Neuron (in vitro differentiated cells): ENCODE measurements around the gene KIF6.
"Not testable (repeated sequence)": the region's sequence is repeated elsewhere in the genome, so short reads cannot be mapped to it uniquely, and the experiment has no call there.

Source experiments
- H2AFZ ChIP-seq: one replicate; pipeline ENCODE4 v1.6.1; 2013; ENCODE audit warnings: low read depth, mild to moderate bottlenecking, inconsistent platforms, low read length, moderate library complexity
- H3K27me3 ChIP-seq: one replicate; pipeline ENCODE4 v1.6.1; 2013; ENCODE audit warnings: low read length; ENCODE audit not compliant: insufficient read depth
- H3K36me3 ChIP-seq: one replicate; pipeline ENCODE4 v1.6.1; 2013; ENCODE audit warnings: low read length; ENCODE audit not compliant: insufficient read depth
- H3K4me1 ChIP-seq: one replicate; pipeline ENCODE4 v1.6.1; 2013; ENCODE audit warnings: low read length; ENCODE audit not compliant: insufficient read depth
- H3K4me3 ChIP-seq: 2 replicates; pipeline ENCODE4 v1.5.1; 2013; ENCODE audit warnings: mild to moderate bottlenecking, low read length, moderate library complexity
- H3K9me3 ChIP-seq: one replicate; pipeline ENCODE4 v1.6.1; 2013; ENCODE audit warnings: low read length

KIF6 gene

DNA sequence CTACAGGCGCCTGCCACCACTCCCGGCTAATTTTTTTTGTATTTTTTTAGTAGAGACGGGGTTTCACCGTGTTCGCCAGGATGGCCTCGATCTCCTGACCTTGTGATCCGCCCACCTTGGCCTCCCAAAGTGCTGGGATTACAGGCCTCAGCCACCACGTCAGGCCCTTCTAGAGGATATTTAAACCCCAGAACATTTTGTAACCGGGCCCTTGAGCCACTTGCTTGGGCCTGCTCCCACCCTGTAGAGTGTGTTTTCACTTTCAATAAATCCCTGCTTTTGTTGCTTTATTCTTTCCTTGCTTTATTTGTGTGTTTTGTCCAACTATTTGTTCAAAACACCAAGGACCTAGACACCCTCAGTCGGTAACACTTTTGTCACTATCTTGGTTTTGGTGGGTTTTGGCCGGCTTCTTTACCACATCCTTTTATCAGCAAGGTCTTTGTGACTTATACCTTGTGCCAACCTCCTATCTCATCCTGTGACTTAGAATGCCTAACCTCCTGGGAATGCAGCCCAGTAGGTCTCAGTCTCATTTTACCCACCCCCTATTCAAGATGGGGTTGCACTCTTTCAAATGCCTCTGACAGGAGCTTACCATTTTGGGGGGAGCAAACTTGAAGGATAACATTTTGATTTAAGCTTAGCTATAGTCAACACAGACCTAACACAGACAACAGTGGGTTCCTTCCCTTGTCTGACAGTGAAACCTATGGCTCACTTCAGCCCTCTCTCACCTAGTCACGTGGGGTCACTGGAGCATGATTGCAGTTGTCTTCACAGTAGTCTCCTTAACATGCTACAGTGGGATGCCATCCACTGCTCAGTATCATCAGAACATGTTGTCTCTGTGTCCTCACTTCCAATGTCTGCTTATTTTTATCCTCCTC lies 27.9 kb upstream of the KIF6 start:
- Histone ChIP-seq H3K4me3 (no peak overlapping the region), H3K36me3 (no peaks in the 10 kb centered on the region), H2AFZ (no peak overlapping the region), H3K27me3 (no peaks in the 10 kb centered on the region), H3K9me3 (no peaks in the 10 kb centered on the region), H3K4me1 (no peaks in the 10 kb centered on the region)

DNA sequence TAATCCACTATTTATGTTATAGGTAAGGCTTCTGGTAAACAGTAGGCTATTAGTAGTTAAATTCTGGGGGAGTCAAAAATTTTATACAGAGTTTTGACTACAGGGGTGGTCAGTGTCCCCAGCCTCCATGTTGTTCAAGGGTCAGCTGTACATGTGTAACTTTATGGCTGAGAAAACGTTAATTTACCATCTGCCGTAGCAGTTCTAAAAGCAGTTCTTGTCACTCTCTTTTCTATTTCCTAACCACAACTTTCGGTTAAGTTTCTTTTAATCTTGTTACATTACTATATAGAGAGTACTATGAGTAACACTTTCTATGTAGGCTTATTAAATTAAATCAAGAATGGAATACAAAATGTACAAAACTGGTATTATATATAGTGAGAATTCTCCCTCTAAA lies 21.6 kb upstream of the KIF6 start:
- Histone ChIP-seq H3K4me3 (no peak overlapping the region), H3K27me3 (no peaks in the 10 kb centered on the region), H3K36me3 (no peaks in the 10 kb centered on the region), H3K9me3 (no peaks in the 10 kb centered on the region), H3K4me1 (no peaks in the 10 kb centered on the region), H2AFZ (no peak overlapping the region)

DNA sequence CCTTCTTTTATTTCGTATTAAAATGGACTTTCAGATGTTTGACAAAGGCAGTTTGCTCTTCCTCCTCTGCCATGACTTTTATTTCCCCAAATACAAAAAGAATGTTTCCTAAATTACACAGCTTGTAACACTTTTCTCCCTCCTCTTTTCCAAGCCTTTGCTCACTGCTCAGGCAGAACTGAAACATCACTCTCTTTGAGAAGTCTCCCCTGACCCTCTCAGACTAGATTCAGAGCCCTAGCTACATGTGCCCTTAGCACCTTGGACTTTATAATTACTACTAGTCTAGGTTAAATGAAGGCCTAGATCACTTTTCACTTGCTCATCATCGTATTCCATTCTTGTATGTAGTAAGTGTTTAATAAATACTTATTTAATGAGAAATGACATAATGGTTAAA lies 8.5 kb upstream of the KIF6 start:
- H3K4me1 ChIP-seq = no peaks in the 10 kb centered on the region
- H3K4me3 ChIP-seq = no peak overlapping the region

DNA sequence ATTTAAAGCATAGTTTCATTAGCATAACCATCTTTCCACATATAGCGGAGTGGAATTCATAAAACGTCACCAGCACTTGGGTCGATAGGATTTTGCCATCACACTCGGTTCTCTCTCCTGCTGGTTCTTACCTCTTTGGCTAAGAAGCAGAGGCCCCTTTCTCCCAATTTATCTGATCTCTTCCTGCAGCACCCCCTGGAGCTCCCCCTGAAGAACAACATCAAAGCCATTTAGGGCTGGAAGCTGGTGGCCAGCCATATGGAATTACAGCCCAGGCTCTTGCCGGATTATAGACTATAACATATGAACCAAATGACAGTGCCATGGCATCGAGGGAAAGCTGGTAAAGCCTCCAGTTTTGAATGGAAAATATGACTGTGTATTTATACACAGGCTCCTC lies 6.4 kb upstream of the KIF6 start:
- H3K27me3 ChIP-seq = peaks cover 15% of the 10 kb centered on the region
- no peak overlapping the region for H3K4me3 ChIP-seq
- no peaks in the 10 kb centered on the region for H3K36me3 ChIP-seq
- no peak overlapping the region for H2AFZ ChIP-seq
- no peaks in the 10 kb centered on the region for H3K9me3 ChIP-seq
- H3K4me1 ChIP-seq = no peaks in the 10 kb centered on the region

More for the DNA sequence above, 8.5 kb upstream of the KIF6 start:
- Histone ChIP-seq H2AFZ (no peak overlapping the region), H3K36me3 (no peaks in the 10 kb centered on the region), H3K9me3 (no peaks in the 10 kb centered on the region), H3K27me3 (peaks cover 15% of the 10 kb centered on the region)

DNA sequence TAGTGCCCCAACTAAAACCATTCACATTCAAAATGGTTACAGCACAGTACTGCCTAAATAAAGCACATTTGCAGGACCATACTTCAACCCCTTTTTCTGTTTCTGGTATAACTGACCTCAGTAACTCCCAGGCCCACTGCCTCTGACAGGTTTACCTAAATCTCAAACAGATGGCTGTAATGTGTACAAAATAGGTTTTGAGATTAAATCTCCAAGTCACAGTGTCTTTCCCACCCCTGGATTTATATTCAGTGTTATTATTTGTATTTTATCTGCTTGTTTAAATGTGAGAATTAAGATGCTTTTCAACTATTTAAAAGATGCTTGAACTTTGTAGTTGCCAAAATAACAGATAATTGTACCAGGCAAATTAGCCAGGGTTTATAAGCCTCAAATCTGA lies 4.7 kb upstream of the KIF6 start:
- Histone ChIP-seq H3K4me3 (no peak overlapping the region), H3K4me1 (no peaks in the 10 kb centered on the region), H2AFZ (no peak overlapping the region), H3K27me3 (peaks cover 15% of the 10 kb centered on the region), H3K36me3 (no peaks in the 10 kb centered on the region), H3K9me3 (no peaks in the 10 kb centered on the region)

DNA sequence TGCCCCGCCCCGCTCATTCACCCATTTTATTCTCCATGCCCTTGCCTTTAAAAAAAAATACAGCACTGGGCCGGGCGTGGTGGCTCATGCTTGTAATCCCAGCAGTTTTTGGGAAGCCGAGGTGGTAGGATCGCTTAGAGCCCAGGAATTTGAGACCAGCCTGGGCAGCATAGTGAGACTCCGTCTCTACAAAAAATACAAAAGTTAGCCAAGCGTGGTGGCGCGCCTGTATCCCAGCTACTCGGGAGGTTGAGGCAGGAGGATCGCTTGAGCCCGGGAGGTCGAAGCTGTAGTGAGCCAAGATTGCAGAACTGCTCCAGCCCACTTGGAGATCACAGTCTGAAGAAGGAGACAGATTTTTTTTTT lies 407 bp upstream of the KIF6 start:
- peak overlapping the region; percentile 6 for H3K4me3 ChIP-seq
- H2AFZ ChIP-seq = peak overlapping the region; percentile 86

DNA sequence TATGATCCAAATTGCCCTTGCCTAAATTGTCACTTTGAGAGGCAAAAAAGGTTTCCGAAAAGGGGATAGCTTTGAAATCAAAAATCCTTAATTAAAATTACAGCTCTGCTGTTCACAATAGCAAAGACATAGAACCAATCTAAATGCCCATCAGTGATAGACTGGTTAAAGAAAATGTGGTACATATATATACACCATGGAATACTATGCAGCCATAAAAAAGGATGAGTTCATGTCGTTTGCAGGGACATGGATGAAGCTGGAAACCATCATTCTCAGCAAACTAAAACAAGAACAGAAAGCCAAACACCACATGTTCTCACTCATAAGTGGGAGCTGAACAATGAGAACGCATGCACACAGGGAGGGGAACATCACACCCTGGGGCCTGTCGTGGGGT lies 1.9 kb downstream of the KIF6 start:
- not testable (repeated sequence) for H3K9me3 ChIP-seq, H3K4me1 ChIP-seq, H2AFZ ChIP-seq, H3K4me3 ChIP-seq, H3K36me3 ChIP-seq, H3K27me3 ChIP-seq

More for the DNA sequence above, 407 bp upstream of the KIF6 start:
- Histone ChIP-seq H3K4me1 (peaks cover 2% of the 10 kb centered on the region), H3K36me3 (no peaks in the 10 kb centered on the region), H3K9me3 (no peaks in the 10 kb centered on the region), H3K27me3 (no peaks in the 10 kb centered on the region)

DNA sequence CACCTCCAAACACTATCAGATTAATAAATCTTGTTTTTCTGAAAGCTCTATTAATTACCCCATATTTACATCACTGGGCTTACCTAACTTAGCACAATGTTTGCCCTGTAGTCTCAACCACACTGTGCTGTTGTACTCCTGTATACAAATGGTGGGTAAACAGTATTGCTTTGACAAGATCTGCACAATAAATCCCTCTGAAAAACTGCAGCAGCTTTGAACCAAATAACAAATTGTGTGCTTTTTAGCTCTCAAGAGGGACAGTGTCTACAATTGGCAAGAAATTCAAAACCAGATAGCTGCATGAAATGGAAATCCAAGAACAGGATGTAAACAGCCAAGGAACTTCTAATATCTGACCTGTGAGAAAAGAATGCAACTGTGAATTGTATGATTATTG lies 10.4 kb downstream of the KIF6 start:
- Histone ChIP-seq H2AFZ (no peak overlapping the region), H3K36me3 (no peaks in the 10 kb centered on the region), H3K27me3 (peaks cover 9% of the 10 kb centered on the region), H3K4me1 (no peaks in the 10 kb centered on the region), H3K4me3 (no peak overlapping the region), H3K9me3 (no peaks in the 10 kb centered on the region)

DNA sequence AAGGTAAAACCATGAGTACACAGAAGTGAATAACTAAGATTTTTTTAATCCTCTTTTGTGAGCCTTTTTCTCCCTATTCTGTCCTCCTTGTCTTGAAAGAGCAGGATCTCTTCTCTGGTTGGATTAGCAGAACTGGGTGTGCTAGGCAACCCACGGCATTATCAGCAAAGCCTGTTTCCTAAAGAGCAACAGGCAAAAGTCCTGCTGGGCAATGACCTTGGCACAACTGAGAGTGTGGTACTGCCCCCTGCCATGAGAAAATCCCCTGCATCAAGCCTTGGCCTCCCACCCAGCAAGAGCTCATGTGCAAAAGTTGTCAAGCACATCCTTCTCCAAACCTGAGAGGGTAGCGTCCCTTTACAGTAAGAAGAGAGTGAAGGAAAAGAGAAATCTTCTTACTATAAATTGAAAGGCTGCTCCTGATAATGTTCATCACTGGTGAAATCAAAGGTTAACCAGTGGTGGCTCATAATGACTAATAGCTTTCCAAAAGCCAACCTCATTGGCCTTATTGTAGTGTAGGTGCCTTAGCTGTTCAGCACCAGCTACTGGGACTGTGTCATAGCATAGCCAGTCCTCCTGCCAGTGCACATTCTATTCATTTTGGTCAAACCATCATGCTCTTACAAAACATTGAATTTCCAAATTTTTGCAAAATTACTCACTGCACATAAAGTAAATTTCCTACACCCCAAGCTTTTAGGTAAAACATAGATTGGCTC lies 17.1 kb downstream of the KIF6 start:
- Histone ChIP-seq H3K36me3 (no peaks in the 10 kb centered on the region), H3K4me1 (no peaks in the 10 kb centered on the region), H2AFZ (no peak overlapping the region), H3K9me3 (no peaks in the 10 kb centered on the region), H3K27me3 (no peaks in the 10 kb centered on the region), H3K4me3 (no peak overlapping the region)

DNA sequence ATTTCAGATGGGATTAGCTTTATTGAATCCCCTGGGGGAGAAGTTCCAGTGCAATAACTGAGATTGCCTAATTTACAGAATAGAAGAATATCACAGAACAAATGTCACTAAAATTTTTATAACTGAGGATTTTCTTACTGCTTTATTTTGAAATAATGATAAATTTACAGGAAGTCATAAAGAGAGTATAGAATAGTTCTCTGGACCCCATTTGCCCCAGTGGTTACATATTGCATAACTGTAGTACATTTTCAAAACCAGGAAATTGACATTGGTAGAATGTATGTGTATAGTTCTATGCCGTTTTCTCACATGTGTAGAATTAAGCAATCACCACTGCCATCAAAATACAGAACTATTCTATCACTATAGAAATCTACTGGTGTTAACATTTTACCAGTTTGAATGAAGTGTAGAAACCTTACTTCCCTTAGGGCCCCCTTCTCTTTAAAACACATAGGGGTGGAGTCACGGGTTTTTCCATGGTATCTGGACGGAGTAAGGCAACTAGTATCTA lies 18.3 kb downstream of the KIF6 start:
- Histone ChIP-seq H3K9me3 (no peaks in the 10 kb centered on the region), H3K4me3 (no peak overlapping the region)

DNA sequence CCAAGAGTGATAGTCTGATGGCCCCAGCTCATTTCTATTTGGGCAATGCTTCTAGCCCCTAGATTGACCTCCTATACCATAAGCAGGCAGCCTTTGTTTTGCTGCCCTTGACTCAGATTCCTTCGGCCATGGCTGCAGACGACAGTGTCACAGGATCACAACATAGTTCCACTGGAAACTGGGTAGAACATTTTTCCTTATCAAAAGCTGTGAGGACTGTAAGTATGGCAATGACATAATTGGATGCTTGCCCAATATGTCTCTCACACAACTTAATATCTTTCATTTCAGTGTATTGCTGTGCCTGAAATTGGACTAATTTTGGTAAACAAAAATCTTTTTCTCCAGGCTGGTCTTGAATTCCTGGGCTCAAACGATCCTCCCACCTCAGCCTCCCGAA lies 22.9 kb downstream of the KIF6 start:
- no peak overlapping the region for H2AFZ ChIP-seq
- H3K36me3 ChIP-seq = no peaks in the 10 kb centered on the region
- H3K4me1 ChIP-seq = no peaks in the 10 kb centered on the region
- H3K27me3 ChIP-seq = no peaks in the 10 kb centered on the region
- no peak overlapping the region for H3K4me3 ChIP-seq
- no peaks in the 10 kb centered on the region for H3K9me3 ChIP-seq

More for the DNA sequence above, 18.3 kb downstream of the KIF6 start:
- H3K36me3 ChIP-seq = no peaks in the 10 kb centered on the region
- H2AFZ ChIP-seq = no peak overlapping the region
- no peaks in the 10 kb centered on the region for H3K4me1 ChIP-seq
- H3K27me3 ChIP-seq = no peaks in the 10 kb centered on the region

DNA sequence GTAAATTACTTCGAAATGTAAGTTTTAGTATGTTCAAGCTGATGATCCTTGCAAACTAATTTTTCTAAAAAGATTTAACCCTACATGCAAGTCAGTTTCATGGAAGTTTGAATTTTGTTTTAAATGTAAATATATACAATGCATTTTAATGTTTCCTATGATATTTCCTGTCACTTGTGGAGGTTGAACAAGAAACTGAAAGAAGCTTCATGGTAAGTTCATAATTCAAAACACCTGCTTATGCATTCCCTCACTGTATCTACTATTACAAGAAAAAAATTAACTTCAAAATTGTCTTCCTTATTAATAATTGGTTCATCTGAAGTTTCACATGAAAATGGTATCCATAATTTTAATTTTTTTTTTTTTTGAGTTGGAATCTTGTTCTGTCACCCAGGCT lies 24.8 kb downstream of the KIF6 start:
- H3K36me3 ChIP-seq = no peaks in the 10 kb centered on the region
- H3K4me3 ChIP-seq = no peak overlapping the region
- H2AFZ ChIP-seq = no peak overlapping the region
- no peaks in the 10 kb centered on the region for H3K9me3 ChIP-seq
- no peaks in the 10 kb centered on the region for H3K4me1 ChIP-seq
- no peaks in the 10 kb centered on the region for H3K27me3 ChIP-seq

DNA sequence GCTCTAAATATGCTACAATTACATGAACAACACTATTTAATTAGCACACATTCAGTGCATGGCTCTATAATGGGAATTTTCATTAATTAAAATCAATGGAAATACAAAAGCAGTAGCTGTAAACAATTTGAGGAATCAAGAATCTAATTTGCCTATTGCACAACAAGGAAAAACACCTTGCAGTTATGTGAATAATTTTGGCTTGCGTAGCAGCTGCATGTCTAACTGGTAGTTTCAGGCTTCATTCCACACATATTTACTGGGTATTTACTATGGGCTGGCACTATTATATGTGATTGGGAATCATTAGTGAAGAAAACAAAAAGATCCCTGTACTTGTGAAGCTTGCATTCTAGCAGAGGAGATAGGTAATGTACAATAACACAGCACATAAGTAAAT lies 26.4 kb downstream of the KIF6 start:
- Histone ChIP-seq H3K27me3 (no peaks in the 10 kb centered on the region), H2AFZ (no peak overlapping the region), H3K4me1 (no peaks in the 10 kb centered on the region), H3K9me3 (no peaks in the 10 kb centered on the region), H3K36me3 (no peaks in the 10 kb centered on the region), H3K4me3 (no peak overlapping the region)
